ENCODE data around the gene HMOX2.

HMOX2 gene

GRCh38 chr16:4507588-4508345 lies 31.6 kb downstream of the HMOX2 start:
- H3K4me1 ChIP-seq (ENCODE audit: insufficient read depth, low read length), result no peaks in the 10 kb centered on the region
- no peak overlapping the region for H3K4me2 ChIP-seq (ENCODE audit: insufficient read depth, low read length)
- H2AFZ ChIP-seq (ENCODE audit: low read depth, low read length), result no peak overlapping the region
- TF ChIP-seq, protein P1, sequence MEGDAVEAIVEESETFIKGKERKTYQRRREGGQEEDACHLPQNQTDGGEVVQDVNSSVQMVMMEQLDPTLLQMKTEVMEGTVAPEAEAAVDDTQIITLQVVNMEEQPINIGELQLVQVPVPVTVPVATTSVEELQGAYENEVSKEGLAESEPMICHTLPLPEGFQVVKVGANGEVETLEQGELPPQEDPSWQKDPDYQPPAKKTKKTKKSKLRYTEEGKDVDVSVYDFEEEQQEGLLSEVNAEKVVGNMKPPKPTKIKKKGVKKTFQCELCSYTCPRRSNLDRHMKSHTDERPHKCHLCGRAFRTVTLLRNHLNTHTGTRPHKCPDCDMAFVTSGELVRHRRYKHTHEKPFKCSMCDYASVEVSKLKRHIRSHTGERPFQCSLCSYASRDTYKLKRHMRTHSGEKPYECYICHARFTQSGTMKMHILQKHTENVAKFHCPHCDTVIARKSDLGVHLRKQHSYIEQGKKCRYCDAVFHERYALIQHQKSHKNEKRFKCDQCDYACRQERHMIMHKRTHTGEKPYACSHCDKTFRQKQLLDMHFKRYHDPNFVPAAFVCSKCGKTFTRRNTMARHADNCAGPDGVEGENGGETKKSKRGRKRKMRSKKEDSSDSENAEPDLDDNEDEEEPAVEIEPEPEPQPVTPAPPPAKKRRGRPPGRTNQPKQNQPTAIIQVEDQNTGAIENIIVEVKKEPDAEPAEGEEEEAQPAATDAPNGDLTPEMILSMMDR (IDR thresholded peaks at IDR 0.05; ENCODE audit: borderline replicate concordance, extremely low read depth, low read length, poor library complexity, severe bottlenecking), result no peak
- no peak for TF ChIP-seq EZH2 (IDR thresholded peaks at IDR 0.05; ENCODE audit: borderline replicate concordance, low read depth, low read length, severe bottlenecking)
- no peak overlapping the region for H3K4me3 ChIP-seq (ENCODE audit: low read depth in 1 of 2, low read length in 2 of 2)
- no peak overlapping the region for H3K9ac ChIP-seq (ENCODE audit: low read depth, low read length)
- H3K27me3 ChIP-seq (ENCODE audit: insufficient read depth, low read length, poor library complexity), result no peaks in the 10 kb centered on the region
- H3K79me2 ChIP-seq (ENCODE audit: insufficient read depth, low read length), result peaks cover 11% of the 10 kb centered on the region; the same call in 1 of the 2 replicates
- H3K36me3 ChIP-seq (ENCODE audit: insufficient read depth, low read length), result peaks cover 70% of the 10 kb centered on the region
- no peaks in the 10 kb centered on the region for H3K9me3 ChIP-seq (ENCODE audit: insufficient read depth, low read length, severe bottlenecking)
- H3K27ac ChIP-seq (ENCODE audit: low read length), result no peak overlapping the region
- H4K20me1 ChIP-seq (ENCODE audit: insufficient read depth, low read length), result peaks cover 20% of the 10 kb centered on the region
- ATAC-seq (ENCODE audit: insufficient read depth, low read depth) (no peak), DNase-seq (no peak)

DNA sequence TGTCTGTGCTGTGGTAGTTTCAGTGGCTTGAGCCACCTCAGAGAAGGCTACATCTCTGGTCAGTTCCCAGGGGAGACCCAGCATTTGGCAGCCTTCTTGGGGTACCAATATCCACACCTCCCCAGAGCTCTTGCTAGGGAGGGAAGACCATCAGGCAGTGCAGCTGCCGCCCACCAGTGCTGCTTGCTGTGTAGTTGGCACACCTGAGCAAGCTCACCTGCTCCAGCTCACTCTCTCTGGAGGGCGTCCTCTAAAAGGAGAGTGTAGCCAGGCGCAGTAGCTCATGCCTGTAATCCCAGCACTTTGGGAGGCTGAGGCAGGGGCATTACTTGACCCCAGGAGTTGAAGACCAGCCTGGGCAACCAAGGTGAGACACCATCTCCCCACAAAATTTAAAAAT lies 32.6 kb downstream of the HMOX2 start:
- no peaks in the 10 kb centered on the region for H3K27me3 ChIP-seq (ENCODE audit: insufficient read depth, low read length, poor library complexity)
- no peak overlapping the region for H3K9ac ChIP-seq (ENCODE audit: low read depth, low read length)
- H3K36me3 ChIP-seq (ENCODE audit: insufficient read depth, low read length), result peaks cover 73% of the 10 kb centered on the region
- no peak for DNase-seq
- H3K4me1 ChIP-seq (ENCODE audit: insufficient read depth, low read length), result no peaks in the 10 kb centered on the region
- no peak for ATAC-seq (ENCODE audit: insufficient read depth, low read depth)
- no peaks in the 10 kb centered on the region for H3K9me3 ChIP-seq (ENCODE audit: insufficient read depth, low read length, severe bottlenecking)
- no peak overlapping the region for H3K4me3 ChIP-seq (ENCODE audit: low read depth in 1 of 2, low read length in 2 of 2)
- TF ChIP-seq EZH2 (IDR thresholded peaks at IDR 0.05; ENCODE audit: borderline replicate concordance, low read depth, low read length, severe bottlenecking), result no peak
- TF ChIP-seq, protein P1 (IDR thresholded peaks at IDR 0.05; ENCODE audit: borderline replicate concordance, extremely low read depth, low read length, poor library complexity, severe bottlenecking), result no peak
- no peak overlapping the region for H2AFZ ChIP-seq (ENCODE audit: low read depth, low read length)
- H3K4me2 ChIP-seq (ENCODE audit: insufficient read depth, low read length), result no peak overlapping the region
- peaks cover 5% of the 10 kb centered on the region; the same call in 1 of the 2 replicates for H3K79me2 ChIP-seq (ENCODE audit: insufficient read depth, low read length)
- H4K20me1 ChIP-seq (ENCODE audit: insufficient read depth, low read length), result peaks cover 17% of the 10 kb centered on the region
- no peak overlapping the region for H3K27ac ChIP-seq (ENCODE audit: low read length)

GRCh38 chr16:4509420-4509819 lies 33.2 kb downstream of the HMOX2 start:
- peaks cover 17% of the 10 kb centered on the region for H4K20me1 ChIP-seq (ENCODE audit: insufficient read depth, low read length)
- H3K9ac ChIP-seq (ENCODE audit: low read depth, low read length), result no peak overlapping the region
- H2AFZ ChIP-seq (ENCODE audit: low read depth, low read length), result no peak overlapping the region
- no peak overlapping the region for H3K4me3 ChIP-seq (ENCODE audit: low read depth in 1 of 2, low read length in 2 of 2)
- no peak overlapping the region for H3K4me2 ChIP-seq (ENCODE audit: insufficient read depth, low read length)
- H3K4me1 ChIP-seq (ENCODE audit: insufficient read depth, low read length), result no peaks in the 10 kb centered on the region
- no peak for TF ChIP-seq EZH2 (IDR thresholded peaks at IDR 0.05; ENCODE audit: borderline replicate concordance, low read depth, low read length, severe bottlenecking)
- TF ChIP-seq, protein P1 (IDR thresholded peaks at IDR 0.05; ENCODE audit: borderline replicate concordance, extremely low read depth, low read length, poor library complexity, severe bottlenecking), result no peak
- DNase-seq (no peak), ATAC-seq (ENCODE audit: insufficient read depth, low read depth) (no peak)
- H3K36me3 ChIP-seq (ENCODE audit: insufficient read depth, low read length), result peaks cover 73% of the 10 kb centered on the region
- H3K79me2 ChIP-seq (ENCODE audit: insufficient read depth, low read length), result 0 out of 2 replicates have a peak, but pooled peaks cover 2% of the 10 kb centered on the region
- no peaks in the 10 kb centered on the region for H3K27me3 ChIP-seq (ENCODE audit: insufficient read depth, low read length, poor library complexity)
- H3K9me3 ChIP-seq (ENCODE audit: insufficient read depth, low read length, severe bottlenecking), result no peaks in the 10 kb centered on the region
- H3K27ac ChIP-seq (ENCODE audit: low read length), result no peak overlapping the region

Data from DND-41 (cell line).